ENCODE data around the gene CDK5RAP3.

DNA sequence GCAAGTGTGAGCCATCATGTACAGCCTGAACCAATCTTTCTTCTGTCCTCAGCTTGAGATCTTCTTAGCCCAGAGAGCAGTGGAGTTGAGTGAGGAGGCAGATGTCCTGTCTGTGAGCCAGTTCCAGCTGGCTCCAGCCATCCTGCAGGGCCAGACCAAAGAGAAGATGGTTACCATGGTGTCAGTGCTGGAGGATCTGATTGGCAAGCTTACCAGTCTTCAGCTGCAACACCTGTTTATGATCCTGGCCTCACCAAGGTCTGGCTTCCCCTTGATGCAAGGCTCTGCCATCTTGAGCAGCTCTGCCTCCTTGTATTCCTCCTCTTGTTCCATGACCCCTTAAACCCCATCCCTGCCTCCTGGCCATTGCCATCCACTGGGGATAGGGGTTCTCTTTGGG lies 9.6 kb downstream of the CDK5RAP3 start:
- TF ChIP-seq EZH2 (IDR thresholded peaks at IDR 0.05) (no peak), POLR2A (IDR thresholded peaks at IDR 0.05; ENCODE audit: borderline replicate concordance, extremely low read depth, insufficient read depth, insufficient read length) (no peak), SP1 (IDR thresholded peaks at IDR 0.05; ENCODE audit: low read depth) (no peak), POLR2AphosphoS5 (IDR thresholded peaks at IDR 0.05; ENCODE audit: low read depth, low read length) (no peak)
- TF ChIP-seq, protein P1, sequence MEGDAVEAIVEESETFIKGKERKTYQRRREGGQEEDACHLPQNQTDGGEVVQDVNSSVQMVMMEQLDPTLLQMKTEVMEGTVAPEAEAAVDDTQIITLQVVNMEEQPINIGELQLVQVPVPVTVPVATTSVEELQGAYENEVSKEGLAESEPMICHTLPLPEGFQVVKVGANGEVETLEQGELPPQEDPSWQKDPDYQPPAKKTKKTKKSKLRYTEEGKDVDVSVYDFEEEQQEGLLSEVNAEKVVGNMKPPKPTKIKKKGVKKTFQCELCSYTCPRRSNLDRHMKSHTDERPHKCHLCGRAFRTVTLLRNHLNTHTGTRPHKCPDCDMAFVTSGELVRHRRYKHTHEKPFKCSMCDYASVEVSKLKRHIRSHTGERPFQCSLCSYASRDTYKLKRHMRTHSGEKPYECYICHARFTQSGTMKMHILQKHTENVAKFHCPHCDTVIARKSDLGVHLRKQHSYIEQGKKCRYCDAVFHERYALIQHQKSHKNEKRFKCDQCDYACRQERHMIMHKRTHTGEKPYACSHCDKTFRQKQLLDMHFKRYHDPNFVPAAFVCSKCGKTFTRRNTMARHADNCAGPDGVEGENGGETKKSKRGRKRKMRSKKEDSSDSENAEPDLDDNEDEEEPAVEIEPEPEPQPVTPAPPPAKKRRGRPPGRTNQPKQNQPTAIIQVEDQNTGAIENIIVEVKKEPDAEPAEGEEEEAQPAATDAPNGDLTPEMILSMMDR (IDR thresholded peaks at IDR 0.05 in 2 of 3, conservative IDR thresholded peaks at IDR 0.05 in 1 of 3; ENCODE audit: borderline replicate concordance in 1 of 3, insufficient read depth in 1 of 3, low read depth in 2 of 3, low read length in 2 of 3): no peak

Data from HCT116 (cell line).